GM21529 (cell line): ENCODE data around the gene FAXC.
"Not testable (repeated sequence)": the region's sequence is repeated elsewhere in the genome, so short reads cannot be mapped to it uniquely, and the experiment has no call there.

Experiments
- ATAC-seq: cut with Tn5 transposase; IDR thresholded peaks from one replicate; pipeline ENCODE4 v1.9.1; 2021; ENCODE audit not compliant: unreplicated experiment

The FAXC gene

DNA sequence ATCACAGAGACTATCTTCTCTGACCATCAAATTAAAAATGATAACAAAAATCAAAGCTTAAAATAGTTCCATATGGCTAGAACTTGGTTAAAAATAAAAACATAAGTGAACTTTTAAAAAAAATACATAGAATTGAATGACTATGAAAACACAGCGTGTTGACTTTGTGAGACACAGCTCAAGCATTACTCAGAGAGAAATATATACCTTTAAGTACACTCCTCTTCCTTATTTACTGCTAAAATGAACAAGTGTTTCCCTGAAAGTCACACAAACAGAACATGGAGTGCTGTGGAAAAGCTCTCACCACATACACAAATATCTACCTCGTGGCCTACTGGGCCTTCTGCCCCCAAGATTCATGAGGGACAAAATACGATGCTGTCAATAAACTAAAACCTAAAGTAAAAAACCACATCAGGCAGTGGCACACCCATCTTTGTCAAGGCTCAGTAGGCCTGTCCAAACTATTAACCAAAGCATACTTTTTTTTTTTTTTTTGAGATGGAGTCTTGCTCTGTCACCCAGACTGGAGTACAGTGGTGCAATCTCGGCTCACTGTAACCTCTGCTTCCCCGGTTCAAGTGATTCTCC is 7.5 kb downstream of the FAXC start:
- ATAC-seq = no peak

DNA sequence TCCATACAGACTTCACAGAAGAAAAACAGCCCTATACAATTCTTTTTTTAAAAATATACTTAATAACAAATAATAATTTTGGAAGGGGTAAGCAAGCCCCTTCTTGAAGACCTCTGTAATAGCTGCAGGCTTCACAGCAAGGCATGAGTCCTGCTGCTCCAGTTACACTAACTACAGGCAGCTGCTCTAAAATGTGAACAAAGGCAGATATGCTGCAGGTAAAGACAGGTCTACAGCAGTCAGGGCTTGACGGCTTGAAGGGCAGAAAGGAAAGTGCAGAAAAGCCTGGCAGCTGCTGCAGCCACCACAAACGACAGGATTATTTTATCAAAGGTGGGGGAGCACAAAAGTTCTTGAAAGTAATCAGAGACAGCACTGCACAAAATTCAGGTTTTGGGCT is 11.3 kb downstream of the FAXC start:
- no peak for ATAC-seq

DNA sequence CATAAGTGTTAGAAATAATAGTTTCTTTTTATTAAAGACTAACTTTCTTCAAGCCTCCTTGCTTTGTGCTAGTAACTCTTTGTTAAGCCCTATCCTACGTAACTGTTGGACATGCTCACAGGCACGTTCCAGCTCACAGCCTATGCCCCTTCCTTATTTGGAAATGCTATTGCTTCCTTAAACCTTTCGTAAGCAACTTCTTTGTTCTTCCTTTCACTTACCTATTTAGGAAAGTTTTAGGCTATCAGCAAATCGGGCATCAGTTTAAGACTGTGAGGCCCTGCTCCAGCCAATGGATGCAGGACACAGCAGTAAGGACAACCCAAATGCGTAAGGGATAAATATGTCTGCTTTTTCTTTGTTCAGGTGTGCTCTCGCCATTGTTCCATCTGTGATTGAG is 14.2 kb downstream of the FAXC start:
- ATAC-seq = not testable (repeated sequence)

DNA sequence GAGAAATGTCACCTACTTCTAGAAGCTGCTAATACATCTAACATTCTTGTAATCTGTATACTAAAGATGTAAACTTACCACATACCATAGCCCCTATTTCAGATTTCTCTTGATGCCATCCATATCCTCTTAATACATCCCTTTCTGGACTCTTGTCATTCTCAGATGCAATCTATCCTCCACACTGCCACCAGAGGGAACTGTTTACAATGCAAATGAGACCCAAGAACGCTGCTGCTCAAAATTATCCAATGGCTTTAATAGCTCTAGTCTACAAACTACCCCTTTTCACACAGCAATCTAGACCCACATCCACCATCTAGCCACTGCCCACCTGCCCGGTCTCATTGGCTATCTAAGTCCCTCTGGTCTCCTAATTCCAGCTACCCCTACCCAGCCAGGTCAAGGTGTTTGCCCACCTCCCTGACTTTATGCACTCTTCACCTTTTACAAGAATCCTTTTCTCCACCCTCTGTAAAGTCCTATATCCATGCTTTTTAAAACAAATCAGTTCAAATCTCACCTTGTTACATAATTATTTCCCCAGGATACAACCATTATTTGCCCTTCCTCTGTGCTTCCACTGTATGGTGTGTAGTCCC is 14.8 kb downstream of the FAXC start:
- peak; percentile 37 for ATAC-seq

DNA sequence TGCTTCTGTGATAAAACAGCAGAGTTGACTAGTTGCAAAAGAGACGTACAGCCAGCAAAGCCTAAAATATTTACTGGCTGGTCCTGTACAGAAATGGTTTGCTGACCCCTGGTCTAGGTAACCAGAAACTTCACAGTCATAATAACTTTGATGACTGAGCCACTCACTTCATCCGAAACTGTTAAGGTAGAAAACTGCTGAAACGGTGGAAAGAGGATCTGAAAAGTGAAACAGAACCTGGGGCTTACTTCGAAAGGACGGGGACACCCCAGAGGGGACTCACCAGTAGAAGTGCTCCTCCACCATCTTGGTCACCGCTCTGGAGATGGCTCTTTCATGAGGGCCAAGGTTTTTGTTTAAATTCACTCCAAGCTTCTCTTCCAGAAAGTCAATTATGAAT is 16.4 kb downstream of the FAXC start:
- peak; percentile 93 for ATAC-seq

DNA sequence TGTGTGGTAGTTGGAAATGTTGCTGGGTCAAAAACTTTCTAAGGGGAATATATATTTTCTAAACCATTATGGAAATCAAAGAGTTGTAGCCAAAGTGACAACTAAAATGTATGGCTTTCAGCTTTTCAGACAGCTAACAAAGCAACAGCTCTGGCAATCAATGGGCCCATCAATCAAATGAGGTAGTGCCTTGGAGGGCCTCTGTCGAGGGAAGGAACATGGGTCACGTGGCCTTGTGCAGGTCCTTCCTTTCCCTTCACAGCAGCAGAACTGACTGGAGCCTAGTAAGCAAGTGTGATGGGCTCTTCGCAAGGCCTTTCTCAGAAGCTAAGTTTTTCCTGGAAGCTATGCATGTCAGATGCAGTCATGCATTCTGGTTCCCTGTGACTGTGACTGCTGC is 17.9 kb downstream of the FAXC start:
- ATAC-seq = no peak

DNA sequence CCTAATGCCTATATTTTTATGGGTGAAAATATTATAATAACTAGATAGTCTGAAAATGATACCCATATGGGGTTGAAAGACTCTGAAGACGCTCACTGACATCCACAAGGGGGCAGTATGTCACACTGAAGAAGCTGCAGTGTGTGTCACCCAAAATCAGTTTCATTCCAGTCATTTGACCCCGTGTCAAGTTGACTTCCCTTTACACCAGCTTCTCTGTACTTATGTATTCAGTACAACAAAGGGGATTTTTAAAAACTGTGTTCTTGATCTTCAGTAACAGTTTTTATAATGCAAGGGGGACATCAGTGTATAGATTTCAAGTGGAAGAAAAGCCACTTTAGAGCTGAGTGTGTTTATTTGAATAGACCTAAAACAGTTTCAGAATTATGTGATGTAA is 19.3 kb downstream of the FAXC start:
- ATAC-seq = peak; percentile 70

DNA sequence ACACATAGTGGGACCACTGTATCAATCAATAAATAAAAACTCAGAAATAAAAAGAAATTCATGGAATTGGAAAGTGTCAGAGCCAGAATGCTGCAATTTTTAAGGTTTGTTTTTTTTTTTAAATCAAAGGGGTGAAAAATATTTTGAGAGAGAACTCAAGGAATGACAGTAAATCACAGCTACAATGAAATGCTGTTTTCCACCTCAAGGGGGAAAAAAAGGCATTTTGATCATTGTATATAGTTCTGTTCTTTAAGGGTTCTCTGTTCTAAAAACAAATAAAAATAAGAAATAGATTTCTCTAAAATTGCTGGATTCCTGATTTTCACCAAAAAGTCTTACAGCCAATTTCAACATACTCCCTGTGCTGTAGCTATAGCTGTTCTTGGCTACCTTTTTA is 24.5 kb downstream of the FAXC start:
- no peak for ATAC-seq

DNA sequence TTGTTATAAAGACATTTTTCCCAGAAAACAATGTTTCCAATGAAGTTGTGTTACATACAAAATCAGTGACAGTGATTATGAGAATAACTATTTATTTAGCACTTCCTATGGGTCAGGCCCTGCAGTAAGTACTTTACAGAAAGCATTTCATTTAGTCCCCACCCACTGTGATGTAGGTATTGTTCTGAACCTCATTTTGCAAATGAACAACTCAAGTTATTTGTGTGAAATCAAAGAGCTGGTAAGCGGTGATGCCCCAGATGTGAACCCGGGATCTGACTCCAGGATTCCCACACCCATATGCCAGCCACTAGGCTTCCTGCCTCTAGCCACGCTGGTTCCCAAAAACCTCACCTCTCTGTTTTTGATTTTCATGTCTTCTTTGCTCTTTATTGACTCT is 30.9 kb downstream of the FAXC start:
- no peak for ATAC-seq

DNA sequence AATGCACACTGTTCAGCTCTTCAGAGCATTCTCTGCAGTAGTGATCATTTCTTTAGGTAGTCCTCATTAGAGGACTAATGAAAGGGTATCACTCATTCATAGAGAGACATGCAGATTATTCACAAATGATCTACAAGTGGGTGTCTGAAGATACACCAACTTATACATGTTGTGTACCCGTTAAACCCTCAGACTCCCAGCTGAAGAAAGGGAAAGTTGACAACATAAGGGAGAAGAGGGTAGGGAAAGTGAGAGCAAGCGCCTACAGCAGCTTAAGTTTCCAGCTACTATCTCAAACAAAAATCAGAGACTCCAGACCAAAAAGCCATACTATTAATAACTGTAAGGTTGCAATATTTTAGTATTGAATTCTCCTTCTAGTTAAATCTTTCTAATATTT is 37.1 kb downstream of the FAXC start:
- no peak for ATAC-seq

DNA sequence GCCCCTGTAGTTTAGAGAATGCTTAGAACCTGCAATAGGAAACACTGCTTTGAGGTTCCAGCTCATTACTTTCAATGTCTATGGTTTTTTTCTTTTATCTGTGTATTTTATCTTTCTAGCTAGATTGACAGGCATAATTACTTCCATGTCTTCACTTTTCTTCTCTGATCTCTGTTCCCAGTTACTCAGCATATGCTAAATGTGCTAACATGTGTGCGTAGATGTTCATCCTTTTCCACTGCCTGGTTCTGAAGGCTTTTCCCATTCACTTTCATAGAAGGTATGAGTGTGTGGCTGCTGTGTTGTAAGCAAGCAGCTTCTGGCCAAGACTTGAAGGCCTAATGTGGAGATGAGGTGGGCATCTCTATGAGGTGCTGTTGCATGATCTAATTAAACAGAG is 38.9 kb downstream of the FAXC start:
- ATAC-seq = no peak

DNA sequence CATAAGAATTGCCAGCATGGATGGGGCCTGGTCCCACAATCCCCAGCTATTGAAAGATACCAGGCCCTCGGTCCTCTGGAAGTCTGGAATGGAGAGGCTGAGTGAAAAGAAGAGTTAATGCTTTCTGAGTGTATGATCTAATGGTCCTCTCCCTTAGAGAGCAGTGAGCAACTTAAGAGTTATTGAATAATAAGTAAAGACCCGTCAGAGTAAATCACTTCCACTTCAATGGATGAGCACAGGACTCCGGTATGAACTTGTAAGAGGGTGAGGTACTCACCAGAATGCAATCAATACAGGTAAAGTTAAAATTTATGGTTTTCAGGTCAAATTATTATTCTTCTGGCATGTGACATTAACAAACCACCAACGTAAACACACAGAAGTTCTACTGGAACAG is 39.9 kb downstream of the FAXC start:
- no peak for ATAC-seq

DNA sequence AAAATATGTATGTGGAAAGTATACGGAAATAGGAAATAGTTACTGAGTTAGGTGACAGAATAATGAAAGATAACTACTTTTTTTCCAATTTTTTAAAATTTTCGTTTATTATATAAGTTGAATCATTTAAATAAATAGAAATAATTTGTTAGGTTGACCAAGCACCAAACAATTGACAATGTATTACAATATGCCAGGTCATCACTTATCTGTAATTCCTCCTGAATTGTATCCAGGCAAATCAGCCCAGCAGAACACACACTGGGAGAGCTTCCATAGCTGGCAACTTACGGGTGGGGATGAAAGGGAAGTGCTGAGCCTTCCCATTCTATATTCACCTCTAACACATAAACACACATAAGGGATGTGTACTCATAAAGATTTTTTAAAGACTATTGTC is 40.7 kb downstream of the FAXC start:
- ATAC-seq = no peak

DNA sequence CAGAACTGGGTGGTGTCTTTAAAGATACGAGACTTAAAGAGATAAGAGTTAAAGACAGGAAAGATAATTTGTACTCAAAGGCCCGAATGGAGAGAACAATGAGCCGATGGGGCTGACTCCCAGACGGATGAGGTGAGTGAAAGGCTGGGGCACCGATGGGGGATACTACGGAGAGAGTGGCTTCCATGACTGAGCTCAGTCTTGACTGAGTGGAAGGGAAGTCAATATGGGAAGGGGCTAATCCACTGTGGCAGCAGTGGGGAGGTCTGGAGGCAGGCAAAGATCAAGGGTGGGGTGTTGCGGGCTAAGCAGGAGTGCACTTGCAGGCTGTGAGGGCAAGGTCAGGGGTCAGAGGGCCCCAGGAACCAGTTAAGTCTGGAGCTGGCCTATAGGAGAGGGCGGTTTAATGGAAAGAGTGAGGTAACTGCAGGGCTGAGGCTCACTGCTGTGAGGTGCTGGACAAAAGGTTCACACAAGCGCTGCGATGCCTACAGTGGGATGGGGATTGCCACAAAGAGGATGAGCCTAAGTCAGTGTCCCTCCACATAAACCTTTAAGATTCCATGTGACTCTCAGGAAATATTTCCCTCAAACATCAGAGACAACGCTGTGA is 42.1 kb downstream of the FAXC start:
- ATAC-seq = no peak

DNA sequence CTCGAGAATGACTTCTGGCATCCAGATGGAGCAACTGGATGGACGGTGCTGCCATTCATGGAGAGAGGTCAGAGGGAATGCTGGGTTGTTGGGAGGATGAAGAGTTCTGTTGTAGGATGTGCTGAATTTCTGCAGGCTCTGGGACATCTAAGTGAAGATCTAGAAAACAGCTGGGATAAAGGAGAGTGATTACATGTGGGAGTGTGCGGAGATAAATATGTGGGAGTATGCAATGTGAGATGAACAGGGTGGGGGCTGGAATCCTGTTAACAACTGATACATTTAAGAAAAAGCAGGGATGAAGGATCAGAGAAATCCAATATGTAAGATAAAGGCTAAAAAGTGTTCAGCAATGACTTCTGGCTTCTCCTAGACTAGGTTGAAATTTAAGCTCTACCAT is 43.1 kb downstream of the FAXC start:
- no peak for ATAC-seq

DNA sequence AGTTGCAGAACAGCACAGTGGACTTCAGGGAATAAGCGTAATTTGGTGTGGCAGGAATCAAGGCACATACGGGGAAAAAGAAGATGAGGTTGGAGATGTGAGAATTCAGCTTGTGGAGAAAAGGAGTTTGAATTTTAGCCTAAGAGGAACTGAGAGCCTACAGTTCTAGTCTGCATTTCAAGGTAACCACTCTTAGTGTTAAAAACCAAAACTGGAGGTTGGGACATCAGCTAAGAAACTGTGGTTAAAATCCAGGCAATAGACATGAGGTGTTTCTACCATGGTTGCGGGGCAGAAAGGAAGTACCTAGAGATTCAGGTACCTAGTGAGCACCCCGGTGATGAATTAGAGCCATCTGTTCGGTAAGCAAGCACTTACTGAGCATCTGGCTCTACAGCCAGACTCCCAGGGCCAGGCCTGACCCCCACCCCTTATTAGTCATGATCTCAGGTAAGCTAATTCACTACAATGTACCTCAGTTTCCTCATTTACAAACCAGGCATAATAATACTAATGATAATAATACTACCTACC is 44.4 kb downstream of the FAXC start:
- ATAC-seq = no peak

DNA sequence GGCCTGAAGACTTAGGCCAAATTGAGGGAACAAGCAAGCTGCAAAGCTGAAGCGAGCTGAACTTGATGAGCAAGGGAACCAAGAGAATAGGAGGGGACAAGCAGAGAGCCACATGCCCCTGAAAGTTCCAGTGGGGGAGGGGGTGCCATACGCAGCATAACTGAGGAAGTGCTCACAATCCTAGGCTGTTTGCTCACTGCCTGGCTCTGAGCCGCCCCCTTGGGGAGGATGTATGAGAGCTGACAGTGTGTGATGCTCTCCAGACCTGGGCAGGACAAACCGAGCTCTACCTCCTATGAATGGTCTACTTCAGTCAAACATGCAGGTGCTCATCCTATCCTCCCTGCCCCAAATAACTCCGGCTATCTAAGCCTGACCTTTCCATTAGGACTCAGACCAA is 52.1 kb downstream of the FAXC start:
- no peak for ATAC-seq

DNA sequence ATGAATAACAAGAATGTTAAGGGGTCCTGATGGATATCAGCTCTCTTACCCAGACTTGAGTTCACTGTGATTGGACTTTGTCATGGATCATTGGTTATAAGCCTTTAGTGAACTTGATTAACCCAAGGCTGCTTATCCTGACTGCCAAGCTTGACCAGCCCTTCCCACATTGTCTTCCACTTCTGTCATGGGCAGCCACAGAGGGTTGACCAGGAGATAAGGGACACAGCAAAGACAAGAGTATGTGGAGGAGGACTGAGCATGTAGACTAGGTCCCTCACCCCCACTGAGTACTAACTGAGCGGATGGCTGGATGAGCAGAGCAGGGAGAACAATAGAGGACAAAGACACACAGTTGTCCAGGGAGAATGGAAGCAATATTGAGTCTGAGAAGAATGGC is 52.5 kb downstream of the FAXC start:
- no peak for ATAC-seq

DNA sequence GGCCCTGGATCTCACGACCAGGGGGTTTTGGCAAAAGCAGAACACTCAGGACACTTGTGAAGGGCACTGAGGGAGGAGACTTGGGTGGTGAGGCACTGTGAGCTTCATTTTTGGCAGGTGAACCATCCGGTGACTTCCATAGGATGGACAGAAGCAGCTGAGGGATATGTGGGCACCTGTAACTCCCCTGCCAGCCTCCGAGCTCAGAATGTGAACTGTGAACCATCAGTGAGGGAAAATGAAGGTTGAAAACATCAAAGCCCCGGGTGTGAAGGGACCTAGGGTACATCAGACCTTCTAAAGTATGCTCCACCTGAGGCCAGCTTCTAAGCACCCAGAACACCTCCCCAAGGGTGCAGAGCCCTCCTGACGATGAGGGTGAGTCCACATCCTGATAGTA is 53.2 kb downstream of the FAXC start:
- ATAC-seq = no peak

DNA sequence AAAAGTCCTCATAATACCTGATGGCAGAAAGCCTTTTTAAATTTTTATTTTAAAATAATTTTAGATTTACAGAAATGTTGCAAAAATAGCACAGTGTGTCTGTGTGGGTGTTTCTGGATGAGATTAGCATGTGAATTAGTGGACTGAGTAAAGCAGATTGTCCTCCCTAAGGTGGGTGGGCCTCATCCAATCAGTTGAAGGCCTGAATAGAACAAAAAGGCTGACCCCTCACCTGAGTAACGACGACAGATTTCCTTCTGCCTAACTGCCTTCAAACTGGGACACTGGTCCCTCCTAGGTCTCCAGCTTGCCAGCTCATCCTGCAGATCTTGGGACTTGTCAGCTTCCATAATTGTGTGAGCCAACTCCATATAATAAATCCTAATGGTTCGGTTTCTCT is 54.2 kb downstream of the FAXC start:
- no peak for ATAC-seq

DNA sequence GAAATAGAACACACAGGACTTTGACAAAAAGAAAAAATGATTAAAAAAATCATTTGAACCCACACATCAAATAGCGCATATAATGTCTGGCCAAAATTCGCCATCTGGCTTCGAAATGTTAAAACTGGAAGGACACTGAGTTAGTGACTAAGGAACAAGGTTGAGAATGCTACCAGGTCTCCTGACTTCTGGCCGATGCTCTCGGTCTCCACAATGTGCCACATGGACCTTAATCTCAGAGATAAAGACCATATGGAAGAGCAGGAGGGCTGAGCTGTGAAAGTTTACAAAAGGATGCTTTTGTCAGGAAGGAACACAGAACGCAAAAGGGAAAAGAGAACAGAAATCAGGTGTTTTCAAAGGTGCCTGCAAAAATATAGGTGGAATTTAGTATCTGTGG is 54.7 kb downstream of the FAXC start:
- no peak for ATAC-seq

DNA sequence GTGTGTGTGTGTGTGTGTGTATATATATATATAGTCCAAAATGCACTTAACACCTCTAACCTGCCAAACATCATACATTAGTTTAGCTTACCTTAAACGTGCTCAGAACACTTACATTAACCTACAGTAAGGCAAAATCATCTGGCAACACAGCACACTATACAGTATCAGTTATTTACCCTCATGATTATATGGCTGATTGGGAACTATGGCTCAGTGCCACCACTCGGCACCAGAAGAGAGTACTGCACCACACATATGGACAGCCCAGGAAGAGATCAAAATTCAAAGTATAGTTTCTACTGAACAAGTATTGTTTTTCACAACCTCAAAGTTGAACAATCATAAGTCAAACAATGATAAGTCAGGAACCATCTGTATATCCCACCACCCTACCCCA is 59.8 kb downstream of the FAXC start:
- no peak for ATAC-seq

DNA sequence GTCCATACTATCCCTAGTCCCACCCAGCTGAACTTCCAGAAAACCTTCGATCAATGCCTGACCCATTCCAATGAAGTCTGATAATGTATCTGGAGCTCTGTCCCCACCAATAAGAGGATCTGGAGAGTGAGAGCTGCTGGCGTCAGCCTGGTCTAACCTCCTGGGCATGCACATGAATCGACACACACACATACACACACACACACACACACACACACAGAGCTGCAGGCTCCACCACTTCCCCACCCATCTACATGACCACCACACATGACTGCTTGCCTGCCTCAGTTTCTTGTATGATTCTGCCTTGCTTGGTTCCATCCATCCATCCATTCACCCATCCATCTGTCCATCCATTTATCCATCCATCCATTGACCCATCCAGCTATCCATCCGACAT is 60.8 kb downstream of the FAXC start:
- ATAC-seq = no peak
